ENCODE measurements around the gene FKBP10.
"Not testable (repeated sequence)": the region's sequence is repeated elsewhere in the genome, so short reads cannot be mapped to it uniquely, and the experiment has no call there.

FKBP10 gene

GRCh38 chr17:41811549-41812380 lies 1.0 kb upstream of the FKBP10 start, which contains the start of gene P3H4:
Gene P3H4 (minus strand): TSS chr17:41811949. CDS start chr17:41811915, 34 bp downstream.
- peak; percentile 74 for DNase-seq

GRCh38 chr17:41813152-41813680 lies 412 bp downstream of the FKBP10 start:
- DNase-seq = no peak

GRCh38 chr17:41813699-41814124 lies 908 bp downstream of the FKBP10 start:
- DNase-seq = no peak

GRCh38 chr17:41814195-41814594 lies 1.4 kb downstream of the FKBP10 start:
- no peak for DNase-seq

GRCh38 chr17:41816637-41817320 lies 4.0 kb downstream of the FKBP10 start:
- DNase-seq = no peak

- no peak for DNase-seq
These were observed 5.2 kb downstream of the FKBP10 start for GRCh38 chr17:41818024-41818423.

- DNase-seq = no peak
These were observed 9.0 kb downstream of the FKBP10 start for GRCh38 chr17:41821776-41822175.

- DNase-seq = no peak
These were observed 9.7 kb downstream of the FKBP10 start for GRCh38 chr17:41822216-41823140.

GRCh38 chr17:41823141-41823524 lies 10.3 kb downstream of the FKBP10 start:
- DNase-seq = no peak

- DNase-seq = no peak
These were observed 10.8 kb downstream of the FKBP10 start for GRCh38 chr17:41823580-41823979.

- no peak for DNase-seq
These were observed 11.3 kb downstream of the FKBP10 start for GRCh38 chr17:41824086-41824485.

GRCh38 chr17:41825175-41825845 lies 12.5 kb downstream of the FKBP10 start:
- no peak for DNase-seq

- DNase-seq = not testable (repeated sequence)
These were observed 17.2 kb downstream of the FKBP10 start for GRCh38 chr17:41829961-41830360.

GRCh38 chr17:41835214-41835799 lies 22.5 kb downstream of the FKBP10 start:
- DNase-seq = no peak

- DNase-seq = peak; percentile 59
These were observed 23.2 kb downstream of the FKBP10 start, which contains the start of gene NT5C3B for GRCh38 chr17:41835800-41836549. Gene NT5C3B (minus strand): TSS chr17:41836232. CDS start chr17:41836193, 39 bp downstream.

- DNase-seq = no peak
These were observed 23.9 kb downstream of the FKBP10 start for GRCh38 chr17:41836550-41837196.

- DNase-seq = no peak
These were observed 25.1 kb downstream of the FKBP10 start, which contains the start of gene KLHL10 for GRCh38 chr17:41837761-41838538. Gene KLHL10 (plus strand): TSS chr17:41837825. CDS start chr17:41837933, 108 bp downstream.

- DNase-seq = not testable (repeated sequence)
These were observed 26.6 kb downstream of the FKBP10 start for GRCh38 chr17:41839448-41839847.

- DNase-seq = not testable (repeated sequence)
These were observed 28.0 kb downstream of the FKBP10 start for GRCh38 chr17:41840781-41841180.

All from NCI-H774 (cell line).